Measurements from ENCODE around the gene TEX55. TPM values are rescaled to one million over a fixed set of nuclear protein-coding genes. Genes with fewer than 3 reads are reported as not detected.

The TEX55 gene
- polyA plus RNA-seq, 3 donors, result not detected

GRCh38 chr3:119170821-119171220, 24.9 kb downstream of the TEX55 start:
- no peaks in the 10 kb centered on the region for H3K36me3 Mint-ChIP-seq
- no peaks in the 10 kb centered on the region for H3K4me1 Mint-ChIP-seq
- H3K27me3 ChIP-seq (ENCODE audit: control insufficient read depth in 2 of 2, insufficient read depth in 2 of 2, low read length in 2 of 2), result peaks cover 5% of the 10 kb centered on the region in 2 donors
- no peak overlapping the region for H2AFZ ChIP-seq (ENCODE audit: insufficient read depth, low read depth, low read length, poor library complexity, severe bottlenecking)
- no peaks in the 10 kb centered on the region for H3K79me2 ChIP-seq (ENCODE audit: insufficient read depth, low read length)
- H3K9me3 ChIP-seq (replicated peaks in 1 of 2; ENCODE audit: control insufficient read depth in 1 of 2, insufficient read depth in 1 of 2, low read length in 2 of 2), result no peaks in the 10 kb centered on the region
- intact Hi-C loops (cut with micrococcal nuclease), result no loop called here
- WGBS (ENCODE audit: insufficient coverage), result 100% methylated on average over 1 of the region's 3 CpGs
- no peak overlapping the region for H3K9ac ChIP-seq (ENCODE audit: insufficient read depth, low read length, poor library complexity, severe bottlenecking)
- H3K27ac ChIP-seq (ENCODE audit: low read depth in 1 of 2, low read length in 2 of 2), result no peak overlapping the region
- peaks cover 2 to 6% (median 3%) of the 10 kb centered on the region in 7 donors for H3K9me3 Mint-ChIP-seq
- no peak overlapping the region for H3K27ac Mint-ChIP-seq
- no peak for DNase-seq
- H3K27me3 Mint-ChIP-seq (ENCODE audit: low read depth in 3 of 3), result peaks cover 7 to 21% (median 11%) of the 10 kb centered on the region in 3 donors
- H3K4me3 Mint-ChIP-seq, result no peak overlapping the region
- H3K4me1 ChIP-seq (ENCODE audit: control insufficient read depth in 1 of 2, insufficient read depth in 2 of 2, low read length in 2 of 2), result no peaks in the 10 kb centered on the region
- TF ChIP-seq, protein P1, sequence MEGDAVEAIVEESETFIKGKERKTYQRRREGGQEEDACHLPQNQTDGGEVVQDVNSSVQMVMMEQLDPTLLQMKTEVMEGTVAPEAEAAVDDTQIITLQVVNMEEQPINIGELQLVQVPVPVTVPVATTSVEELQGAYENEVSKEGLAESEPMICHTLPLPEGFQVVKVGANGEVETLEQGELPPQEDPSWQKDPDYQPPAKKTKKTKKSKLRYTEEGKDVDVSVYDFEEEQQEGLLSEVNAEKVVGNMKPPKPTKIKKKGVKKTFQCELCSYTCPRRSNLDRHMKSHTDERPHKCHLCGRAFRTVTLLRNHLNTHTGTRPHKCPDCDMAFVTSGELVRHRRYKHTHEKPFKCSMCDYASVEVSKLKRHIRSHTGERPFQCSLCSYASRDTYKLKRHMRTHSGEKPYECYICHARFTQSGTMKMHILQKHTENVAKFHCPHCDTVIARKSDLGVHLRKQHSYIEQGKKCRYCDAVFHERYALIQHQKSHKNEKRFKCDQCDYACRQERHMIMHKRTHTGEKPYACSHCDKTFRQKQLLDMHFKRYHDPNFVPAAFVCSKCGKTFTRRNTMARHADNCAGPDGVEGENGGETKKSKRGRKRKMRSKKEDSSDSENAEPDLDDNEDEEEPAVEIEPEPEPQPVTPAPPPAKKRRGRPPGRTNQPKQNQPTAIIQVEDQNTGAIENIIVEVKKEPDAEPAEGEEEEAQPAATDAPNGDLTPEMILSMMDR (IDR thresholded peaks at IDR 0.05), result no peak
- H3K36me3 ChIP-seq (replicated peaks in 1 of 2; ENCODE audit: control insufficient read depth in 1 of 2, insufficient read depth in 2 of 2, low read length in 2 of 2), result no peaks in the 10 kb centered on the region
- no peaks in the 10 kb centered on the region for H4K20me1 ChIP-seq (ENCODE audit: insufficient read depth, low read length)
- no peak overlapping the region for H3K4me2 ChIP-seq (replicated peaks; ENCODE audit: extremely low read depth, low read length, poor library complexity, severe bottlenecking)
- H3K4me3 ChIP-seq (replicated peaks in 1 of 3; ENCODE audit: low read depth in 2 of 3, low read length in 3 of 3), result no peak overlapping the region

DNA sequence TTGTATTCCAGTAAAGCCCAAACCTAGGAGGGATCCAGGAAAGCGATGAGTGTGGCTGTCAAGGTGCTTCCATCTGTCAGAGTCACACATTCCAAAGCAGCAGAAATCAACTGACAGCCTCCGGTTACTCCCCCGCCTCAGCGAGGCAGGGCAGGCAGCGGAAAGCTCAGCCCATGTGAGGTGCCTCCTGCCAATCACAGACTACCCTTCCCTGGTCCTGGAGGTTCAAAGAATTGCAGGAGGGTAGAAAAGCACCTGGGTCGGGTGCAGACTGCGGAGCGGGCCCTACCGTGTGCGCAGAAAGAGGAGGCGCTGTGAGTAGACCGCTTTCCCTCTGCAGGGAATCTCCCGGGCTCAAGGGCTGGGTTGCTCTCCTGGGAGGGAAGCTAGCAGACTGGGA, 27.4 kb downstream of the TEX55 start, which contains the start of gene UPK1B:
UPK1B (plus strand) TSS at position 274 of the 400 bp plus-strand sequence. CDS start 13,144 bp downstream, outside the sequence.
- Mint-ChIP-seq H3K4me1 (peaks cover 3% of the 10 kb centered on the region), H3K9me3 (peaks cover 0 to 3% (median 3%) of the 10 kb centered on the region in 7 donors), H3K27me3 (ENCODE audit: low read depth in 3 of 3) (peaks cover 7 to 25% (median 14%) of the 10 kb centered on the region in 3 donors), H3K4me3 (no peak within 1 kb of the TSS), H3K27ac (no peak within 1 kb of the TSS), H3K36me3 (no peaks in the 10 kb centered on the region)
- no peak within 1 kb of the TSS for H3K9ac ChIP-seq (ENCODE audit: insufficient read depth, low read length, poor library complexity, severe bottlenecking)
- intact Hi-C loops (cut with micrococcal nuclease), result no loop called here
- no peaks in the 10 kb centered on the region for H3K4me1 ChIP-seq (ENCODE audit: control insufficient read depth in 1 of 2, insufficient read depth in 2 of 2, low read length in 2 of 2)
- no peaks in the 10 kb centered on the region for H3K79me2 ChIP-seq (ENCODE audit: insufficient read depth, low read length)
- H4K20me1 ChIP-seq (ENCODE audit: insufficient read depth, low read length), result no peaks in the 10 kb centered on the region
- no peak within 1 kb of the TSS for H2AFZ ChIP-seq (ENCODE audit: insufficient read depth, low read depth, low read length, poor library complexity, severe bottlenecking)
- H3K36me3 ChIP-seq (replicated peaks in 1 of 2; ENCODE audit: control insufficient read depth in 1 of 2, insufficient read depth in 2 of 2, low read length in 2 of 2), result no peaks in the 10 kb centered on the region
- TF ChIP-seq, protein P1 (IDR thresholded peaks at IDR 0.05), result no peak
- H3K27me3 ChIP-seq (ENCODE audit: control insufficient read depth in 2 of 2, insufficient read depth in 2 of 2, low read length in 2 of 2), result peaks cover 5% of the 10 kb centered on the region in 2 donors
- no peak within 1 kb of the TSS for H3K4me3 ChIP-seq (replicated peaks in 1 of 3; ENCODE audit: low read depth in 2 of 3, low read length in 3 of 3)
- WGBS (ENCODE audit: insufficient coverage), result 86% methylated on average over 4 of the region's 13 CpGs
- DNase-seq, result no peak
- H3K9me3 ChIP-seq (replicated peaks in 1 of 2; ENCODE audit: control insufficient read depth in 1 of 2, insufficient read depth in 1 of 2, low read length in 2 of 2), result no peaks in the 10 kb centered on the region
- H3K27ac ChIP-seq (ENCODE audit: low read depth in 1 of 2, low read length in 2 of 2), result no peak within 1 kb of the TSS
- no peak within 1 kb of the TSS for H3K4me2 ChIP-seq (replicated peaks; ENCODE audit: extremely low read depth, low read length, poor library complexity, severe bottlenecking)
